ENCODE measurements around the gene TNFRSF11A.

- TF ChIP-seq CTCF (IDR thresholded peaks at IDR 0.05) (no peak), POLR2A (IDR thresholded peaks at IDR 0.05) (no peak), POLR2AphosphoS5 (IDR thresholded peaks at IDR 0.05; ENCODE audit: insufficient read depth in 1 of 2, low read depth in 1 of 2) (no peak)
These were observed 75.8 kb downstream of the TNFRSF11A start for GRCh38 chr18:62400916-62401315.
